Left lobe of liver (tissue), 2 donors: ENCODE data around the gene EEPD1. TPM values are rescaled to one million over a fixed set of nuclear protein-coding genes. Genes with fewer than 3 reads are reported as not detected.

Experiments used
- ATAC-seq: fragments of 200-7000 bp; cut with Tn5 transposase; one replicate; pipeline ENCODE4 v1.9.1; 2020; ENCODE audit warnings: mild to moderate bottlenecking, moderate library complexity
- DNase-seq: peaks from one replicate; pipeline ENCODE4 v3.0.0-alpha.2; 2020; ENCODE audit warnings: low spot score
- total RNA-seq: library from RNA; stranded (reverse); gene quantifications from one replicate; pipeline ENCODE4 v1.2.1, GENCODE V29; 2021
- donor health status: DM: no; HTN: no; CAD: no; lungs with moderate emphysema.
- donor health status: DM: no; HTN: yes; CAD: no.

The EEPD1 gene
- total RNA-seq, 1 donor from 2014 or later: 10.3 TPM

GRCh38 chr7:36188906-36189305 lies 35.9 kb downstream of the EEPD1 start:
- DNase-seq: no peak
- ATAC-seq: no peak

GRCh38 chr7:36190447-36191291 lies 37.6 kb downstream of the EEPD1 start:
- DNase-seq (no peak), ATAC-seq (peak; percentile 20)

GRCh38 chr7:36191292-36191920 lies 38.4 kb downstream of the EEPD1 start:
- DNase-seq (no peak), ATAC-seq (no peak)

GRCh38 chr7:36192053-36192824 lies 39.2 kb downstream of the EEPD1 start:
- peak; percentile 12 for ATAC-seq
- DNase-seq: no peak

GRCh38 chr7:36192877-36193276 lies 39.8 kb downstream of the EEPD1 start:
- no peak for ATAC-seq
- DNase-seq: no peak

- DNase-seq (no peak), ATAC-seq (no peak)
Measured at GRCh38 chr7:36198854-36199266, 45.8 kb downstream of the EEPD1 start.

GRCh38 chr7:36199329-36199728 lies 46.3 kb downstream of the EEPD1 start:
- DNase-seq: no peak
- ATAC-seq: no peak

GRCh38 chr7:36201122-36201723 lies 48.2 kb downstream of the EEPD1 start:
- ATAC-seq: no peak
- no peak for DNase-seq

GRCh38 chr7:36202398-36202797 lies 49.3 kb downstream of the EEPD1 start:
- ATAC-seq: no peak
- DNase-seq: no peak

- no peak for DNase-seq
- no peak for ATAC-seq
Measured at GRCh38 chr7:36203071-36203790, 50.2 kb downstream of the EEPD1 start.

GRCh38 chr7:36204044-36204663 lies 51.1 kb downstream of the EEPD1 start:
- ATAC-seq: no peak
- no peak for DNase-seq

GRCh38 chr7:36204929-36205635 lies 52.0 kb downstream of the EEPD1 start:
- no peak for ATAC-seq
- no peak for DNase-seq

- ATAC-seq (peak; percentile 90), DNase-seq (peak; percentile 87)
Measured at GRCh38 chr7:36205803-36206202, 52.7 kb downstream of the EEPD1 start.

- ATAC-seq (peak; percentile 68), DNase-seq (peak; percentile 62)
Measured at GRCh38 chr7:36207451-36208291, 54.6 kb downstream of the EEPD1 start.

GRCh38 chr7:36208426-36208825 lies 55.4 kb downstream of the EEPD1 start:
- no peak for ATAC-seq
- no peak for DNase-seq

- no peak for DNase-seq
Measured at GRCh38 chr7:36208997-36209813, 56.2 kb downstream of the EEPD1 start.

GRCh38 chr7:36209814-36210183 lies 56.7 kb downstream of the EEPD1 start:
- no peak for DNase-seq

More at GRCh38 chr7:36208997-36209813, 56.2 kb downstream of the EEPD1 start:
- ATAC-seq: no peak

More at GRCh38 chr7:36209814-36210183, 56.7 kb downstream of the EEPD1 start:
- no peak for ATAC-seq
